Adipose tissue (tissue), 3 donors: ENCODE results near the gene RILPL1. TPM values are rescaled to one million over a fixed set of nuclear protein-coding genes. Genes with fewer than 3 reads are reported as not detected.

Experiments used
- polyA plus RNA-seq, 3 donors: library from polyadenylated mRNA; stranded (reverse); fragments of 200-250 nt; gene quantifications; one replicate each; pipeline ENCODE4 v1.2.3, GENCODE V29; 2013
- donor health status: healthy with polysubstance abuse.
- donor health status: Bipolar disorder and iron deficiency.
- donor health status: healthy.

The RILPL1 gene
- polyA plus RNA-seq, 3 donors, result 3.4 to 10.7 (median 9.0) TPM

Other genes with a start within 250 kb of the RILPL1 start
- 1 to 10 TPM; 2.9 to 5.2 (median 4.9) TPM for gene SBNO1, start 168.9 kb downstream of the RILPL1 start, polyA plus RNA-seq
- 10 to 100 TPM; 15.0 to 20.8 (median 15.2) TPM for gene KMT5A, start 149.6 kb downstream of the RILPL1 start, polyA plus RNA-seq
- 10 to 100 TPM in 1 of 3 donors, 1 to 10 TPM in 2; 2.0 to 11.7 (median 7.8) TPM for gene RILPL2, start 97.0 kb downstream of the RILPL1 start, polyA plus RNA-seq
- gene SNRNP35, start 75.6 kb downstream of the RILPL1 start, polyA plus RNA-seq, result 10 to 100 TPM; 10.5 to 23.8 (median 21.7) TPM
- 100 to 1,000 TPM in 2 of 3 donors, 10 to 100 TPM in 1; 91.1 to 125 (median 119) TPM for gene TMED2, start 50.8 kb upstream of the RILPL1 start, polyA plus RNA-seq
- gene DDX55, start 68.4 kb upstream of the RILPL1 start, polyA plus RNA-seq, result 10 to 100 TPM in 1 of 3 donors, 1 to 10 TPM in 2; 8.2 to 15.8 (median 8.3) TPM
- gene EIF2B1, start 100.0 kb upstream of the RILPL1 start, polyA plus RNA-seq, result 10 to 100 TPM; 19.1 to 32.3 (median 28.8) TPM
- gene GTF2H3, start 100.1 kb upstream of the RILPL1 start, polyA plus RNA-seq, result 10 to 100 TPM in 2 of 3 donors, 1 to 10 TPM in 1; 4.0 to 15.4 (median 12.9) TPM
- 1 to 10 TPM; 3.3 to 4.3 (median 3.4) TPM for gene TCTN2, start 137.4 kb upstream of the RILPL1 start, polyA plus RNA-seq
- gene ATP6V0A2, start 178.6 kb upstream of the RILPL1 start, polyA plus RNA-seq, result 10 to 100 TPM in 1 of 3 donors, 1 to 10 TPM in 2; 3.1 to 10.4 (median 4.6) TPM
- under 1 TPM; 0.24 to 0.67 (median 0.26) TPM for gene DNAH10, start 228.6 kb upstream of the RILPL1 start, polyA plus RNA-seq